CD4-positive, alpha-beta T cell treated with Interleukin-10 for 1 hour (primary cell): ENCODE data around the gene KRT82.
"Not testable (repeated sequence)": the region's sequence is repeated elsewhere in the genome, so short reads cannot be mapped to it uniquely, and the experiment has no call there.

Experiments used
- DNase-seq: peaks from one replicate; pipeline ENCODE4 v3.0.0-alpha.2; 2020

KRT82 gene

DNA sequence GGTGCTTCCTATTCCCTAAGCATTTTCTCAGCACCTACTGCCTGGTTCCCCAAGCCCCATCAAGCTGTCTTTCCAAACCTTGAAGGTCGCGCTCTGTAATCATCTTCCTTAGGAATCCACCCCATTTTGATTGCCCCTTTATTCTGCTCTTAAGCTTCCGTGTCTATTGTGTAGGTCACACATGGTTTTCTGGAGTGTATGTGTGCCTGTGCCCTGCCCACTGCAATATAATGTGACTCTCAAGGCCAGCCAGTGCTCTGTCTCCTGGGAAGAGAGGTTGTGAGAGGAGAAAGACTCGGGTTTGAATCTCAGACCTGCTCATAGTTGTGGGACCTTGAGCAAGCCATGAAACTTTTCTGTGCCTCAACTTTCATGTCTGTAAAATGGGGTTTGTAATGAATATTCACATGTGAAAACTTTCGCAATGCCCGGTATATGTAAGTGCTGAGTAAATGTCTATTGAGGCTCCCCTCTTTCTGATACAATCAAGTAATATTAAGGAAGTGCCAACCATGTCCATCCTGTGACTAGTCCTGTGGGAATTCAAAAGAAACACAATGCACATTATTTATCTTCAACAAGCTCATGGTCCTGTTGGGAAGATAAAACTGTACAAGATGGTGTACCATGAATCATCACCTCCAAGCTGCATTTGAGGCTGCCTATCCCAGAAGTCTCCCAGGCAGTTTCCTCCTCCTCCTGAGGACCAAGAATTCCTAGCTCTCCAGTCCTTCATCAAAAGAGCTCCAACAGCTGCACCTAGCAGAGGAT lies 28.8 kb upstream of the KRT82 start:
- no peak for DNase-seq

DNA sequence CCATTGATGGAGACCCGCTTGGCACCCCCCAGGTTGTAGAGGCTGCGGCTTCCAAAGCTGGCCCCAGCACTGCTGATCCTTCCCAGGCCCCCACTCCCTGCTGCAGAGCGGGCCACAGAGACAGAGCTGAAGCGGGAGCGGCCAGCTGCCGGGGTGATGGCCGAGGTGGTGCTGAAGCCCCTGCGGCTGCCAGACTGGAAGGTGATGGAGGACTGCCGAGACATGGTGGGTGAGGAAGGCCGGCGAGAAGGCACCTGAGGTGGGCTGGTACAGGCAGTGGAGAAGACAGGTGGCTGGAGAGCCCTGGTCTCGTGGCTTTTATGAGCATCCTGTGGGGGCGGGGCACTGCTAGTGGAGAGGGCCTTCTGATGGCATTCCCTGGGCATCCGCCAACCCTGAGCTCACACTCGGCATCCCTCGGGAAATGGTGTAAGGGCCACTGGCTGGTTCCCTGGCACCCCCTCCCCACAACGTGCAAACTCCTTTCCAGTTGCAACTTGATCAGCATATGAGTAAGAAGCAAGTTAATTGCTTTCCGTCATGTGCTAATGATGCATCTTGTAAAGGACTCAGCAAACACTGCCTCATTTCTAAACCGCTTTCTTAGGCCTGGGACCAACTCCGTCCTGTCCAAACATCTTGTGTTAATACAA lies 28.1 kb upstream of the KRT82 start, which contains the start of gene KRT75:
TSS of gene KRT75 (minus strand) at position 291 of the 653 bp plus-strand sequence. CDS start at position 224, 67 bp downstream.
- DNase-seq = no peak

DNA sequence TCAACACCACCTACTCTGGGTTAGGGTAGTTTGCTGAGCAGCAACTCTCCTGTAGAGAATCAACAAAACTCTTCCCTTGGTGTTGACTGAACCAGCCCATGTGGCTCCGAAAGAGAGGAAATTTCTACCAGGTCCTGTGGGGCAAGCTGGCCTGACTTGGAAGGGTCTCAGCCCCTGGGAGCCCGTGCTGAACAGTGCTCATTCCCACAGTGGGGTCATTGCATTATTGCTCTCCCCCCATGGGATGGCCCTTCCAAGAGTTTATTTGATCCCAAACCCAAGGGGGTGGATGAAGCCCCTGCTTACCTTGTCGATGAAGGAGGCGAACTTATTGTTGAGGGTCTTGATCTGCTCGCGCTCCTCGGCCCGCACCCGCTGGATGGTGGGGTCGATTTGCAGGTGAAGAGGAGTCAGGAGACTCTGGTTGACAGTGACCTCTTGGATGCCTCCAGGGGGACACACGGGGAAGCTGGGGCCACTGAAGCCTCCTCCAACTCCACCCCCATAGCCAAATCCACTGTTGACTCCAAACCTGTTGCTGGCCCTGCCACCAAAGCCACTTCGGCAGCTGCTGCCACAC lies 27.5 kb upstream of the KRT82 start:
- DNase-seq = no peak

DNA sequence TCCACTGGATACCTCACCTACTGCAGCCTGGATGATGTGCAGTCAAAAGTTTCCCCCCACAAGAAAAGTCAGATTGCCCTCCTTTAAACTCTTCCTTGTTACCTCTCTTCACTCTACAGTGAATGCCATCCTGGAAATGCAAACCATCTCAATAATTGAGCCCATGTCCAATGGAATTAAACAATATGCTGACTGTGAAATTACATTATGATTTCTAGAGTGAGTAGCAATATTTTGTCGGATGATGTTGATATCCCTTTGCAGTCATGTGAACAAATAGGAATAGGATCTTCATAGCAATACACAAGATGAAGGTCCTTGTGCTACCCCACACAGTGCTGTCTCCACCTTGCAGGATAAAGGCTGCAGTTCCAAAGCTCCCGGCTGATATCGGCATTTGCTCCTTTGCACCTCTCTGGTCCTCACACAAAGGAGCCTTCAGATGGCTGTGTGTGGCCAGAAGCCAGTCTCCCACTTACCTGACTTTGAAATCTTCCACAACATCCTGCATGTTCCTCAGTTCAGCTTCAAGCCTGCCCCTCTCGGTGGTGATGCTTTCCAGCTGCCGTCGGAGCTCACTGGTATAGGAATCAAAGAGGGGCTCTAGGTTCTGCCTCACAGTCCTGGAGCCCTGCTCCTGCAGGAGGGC lies 26.5 kb upstream of the KRT82 start:
- no peak for DNase-seq

DNA sequence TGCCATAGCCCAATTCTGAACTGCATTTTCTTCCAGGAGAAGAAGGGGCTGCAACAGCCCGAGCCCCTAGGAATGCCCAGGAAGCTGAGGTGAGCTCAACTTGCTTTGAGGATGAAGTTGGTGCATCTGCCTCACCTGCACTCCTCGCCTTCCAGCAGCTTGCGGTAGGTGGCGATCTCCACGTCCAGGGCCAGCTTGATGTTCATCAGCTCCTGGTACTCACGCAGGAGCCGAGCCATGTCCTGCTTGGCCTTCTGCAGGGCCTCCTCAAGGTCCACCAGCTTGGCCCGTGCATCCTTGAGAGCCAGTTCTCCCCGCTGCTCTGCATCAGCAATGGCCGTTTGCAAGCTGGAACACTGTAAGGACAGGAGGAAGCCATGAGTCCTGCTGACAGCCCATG lies 22.0 kb upstream of the KRT82 start:
- no peak for DNase-seq

DNA sequence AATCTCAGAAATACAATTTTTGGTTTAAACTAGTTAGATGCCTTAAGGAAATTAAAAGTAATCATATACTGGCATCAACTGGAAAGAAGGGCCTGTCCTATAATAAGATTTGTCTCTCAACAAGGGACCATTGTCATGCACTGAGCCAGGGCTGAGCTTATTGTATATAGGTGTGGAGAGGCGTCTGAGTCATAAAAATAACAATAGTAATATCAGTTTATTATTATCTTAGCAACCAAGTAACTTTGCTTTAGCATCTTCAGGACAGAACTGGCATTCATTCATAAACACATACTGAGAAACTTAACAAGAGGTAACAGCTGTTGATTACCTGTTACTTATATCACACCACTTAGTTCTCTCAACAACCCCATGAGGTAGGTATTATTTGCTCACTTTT lies 20.9 kb upstream of the KRT82 start:
- DNase-seq = no peak

DNA sequence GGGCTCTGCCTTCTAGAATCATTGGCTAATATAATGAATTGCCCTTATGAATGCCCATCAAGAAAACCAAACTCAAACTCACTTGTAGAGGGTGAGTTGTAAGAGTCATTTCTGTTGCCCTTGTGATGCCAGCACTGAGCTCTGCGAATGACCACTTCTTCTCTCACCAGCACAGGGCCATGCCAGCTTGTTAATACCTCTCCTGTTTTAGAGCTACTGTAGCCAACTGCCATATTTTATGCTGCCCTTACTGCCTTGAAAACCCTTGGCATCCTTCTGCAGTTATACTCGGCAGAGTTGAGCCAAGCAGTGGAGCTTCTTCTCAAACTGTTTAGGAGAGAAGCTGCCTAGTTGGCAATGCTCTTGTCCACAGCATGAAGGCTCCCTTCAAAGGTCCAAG lies 19.9 kb upstream of the KRT82 start:
- DNase-seq = no peak

DNA sequence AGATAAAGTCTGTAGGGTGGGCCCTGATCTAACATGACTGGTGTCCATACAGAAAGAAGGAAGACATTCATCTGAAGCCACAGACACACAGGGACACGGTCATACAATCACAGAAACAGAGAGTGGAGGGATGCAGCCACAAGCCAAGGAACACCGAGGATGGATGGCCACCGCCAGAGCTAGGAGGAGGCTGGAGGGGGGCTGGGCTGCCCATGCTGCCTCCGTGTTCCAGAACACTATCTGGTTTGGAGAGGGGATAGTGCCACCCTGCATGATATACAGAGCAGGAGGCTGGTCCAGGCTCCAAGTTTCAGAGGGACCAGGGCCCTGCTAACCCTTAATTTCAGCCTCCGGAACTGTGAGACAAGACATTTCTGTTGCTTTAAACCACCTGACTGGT lies 19.3 kb upstream of the KRT82 start:
- DNase-seq = no peak

DNA sequence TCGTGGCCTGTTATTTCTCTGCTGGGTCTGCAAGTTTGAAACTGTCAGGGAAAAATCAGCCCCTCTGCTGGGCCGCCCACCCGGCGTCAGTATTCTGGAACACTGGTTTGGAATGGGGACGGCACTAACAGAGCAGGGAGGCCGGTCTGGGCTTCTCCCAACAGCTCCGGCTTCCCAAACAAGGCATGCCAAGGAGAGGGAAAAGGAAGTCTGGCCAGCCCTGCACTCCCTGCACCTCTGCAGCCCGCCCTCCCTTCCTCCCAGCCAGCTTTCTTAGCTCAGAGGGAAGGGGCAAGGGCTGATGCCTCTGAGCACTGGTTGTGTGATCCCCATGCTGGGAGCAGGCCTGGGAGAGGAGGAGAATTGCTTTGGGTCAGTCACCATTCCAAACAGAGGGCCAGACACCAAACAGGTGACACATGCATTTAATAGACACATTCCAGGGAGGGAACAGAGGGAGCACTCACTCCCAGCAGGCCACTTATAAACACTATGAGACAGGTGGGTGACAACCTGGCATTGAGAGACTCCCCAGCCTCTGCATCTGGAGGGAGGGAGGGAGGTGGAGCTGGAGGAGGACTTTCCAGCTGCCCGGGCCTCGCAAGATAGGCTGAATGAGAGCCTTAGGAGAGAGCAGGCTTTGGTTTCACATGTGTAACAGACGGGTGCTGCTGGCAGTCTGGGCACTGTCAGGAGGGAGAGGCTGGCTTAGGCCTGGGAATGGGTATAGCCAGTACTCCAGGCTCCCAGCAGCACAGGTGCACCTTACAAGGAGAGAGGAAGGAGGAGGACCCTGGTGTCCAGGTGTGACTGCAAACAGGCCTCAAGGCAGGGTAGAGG lies 17.7 kb upstream of the KRT82 start:
- no peak for DNase-seq

DNA sequence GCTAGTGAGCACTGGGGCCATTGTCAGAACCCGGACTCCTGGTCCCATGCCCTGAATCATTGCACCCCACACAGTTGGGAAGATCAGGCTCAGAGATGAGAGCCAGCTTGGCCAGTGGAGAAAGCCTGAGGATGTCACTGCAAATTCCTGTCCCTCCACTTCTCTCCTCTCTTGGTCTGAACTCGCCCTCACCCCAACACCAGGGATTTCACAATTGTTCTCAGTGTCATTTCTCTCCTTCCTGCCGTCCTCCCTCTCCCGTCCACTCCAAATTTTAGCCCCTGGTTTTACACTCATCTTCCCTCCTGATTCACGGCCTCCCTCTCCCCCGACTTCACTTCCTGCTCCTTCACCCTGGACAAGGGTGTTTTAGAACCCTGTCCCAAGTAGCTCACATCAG lies 16.9 kb upstream of the KRT82 start:
- no peak for DNase-seq

DNA sequence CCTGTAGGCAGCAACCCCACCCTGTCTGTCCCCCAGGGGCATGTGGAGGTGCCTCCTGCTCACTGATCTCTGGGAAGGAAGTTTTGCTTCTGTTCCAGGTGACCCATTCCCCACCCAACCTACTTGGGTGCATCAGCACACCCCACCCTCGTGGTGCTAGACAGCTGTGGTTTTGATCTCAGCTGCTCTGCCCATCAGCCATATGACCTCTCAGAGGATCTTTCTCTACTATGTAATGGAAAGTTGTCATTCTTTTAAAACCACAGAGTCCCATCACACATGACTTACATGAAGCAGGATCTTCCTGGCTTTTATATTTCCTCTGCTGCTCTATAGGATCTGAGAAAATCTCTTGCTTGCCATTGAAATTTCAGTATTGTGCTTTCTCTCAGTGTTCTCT lies 13.5 kb upstream of the KRT82 start:
- DNase-seq = no peak

DNA sequence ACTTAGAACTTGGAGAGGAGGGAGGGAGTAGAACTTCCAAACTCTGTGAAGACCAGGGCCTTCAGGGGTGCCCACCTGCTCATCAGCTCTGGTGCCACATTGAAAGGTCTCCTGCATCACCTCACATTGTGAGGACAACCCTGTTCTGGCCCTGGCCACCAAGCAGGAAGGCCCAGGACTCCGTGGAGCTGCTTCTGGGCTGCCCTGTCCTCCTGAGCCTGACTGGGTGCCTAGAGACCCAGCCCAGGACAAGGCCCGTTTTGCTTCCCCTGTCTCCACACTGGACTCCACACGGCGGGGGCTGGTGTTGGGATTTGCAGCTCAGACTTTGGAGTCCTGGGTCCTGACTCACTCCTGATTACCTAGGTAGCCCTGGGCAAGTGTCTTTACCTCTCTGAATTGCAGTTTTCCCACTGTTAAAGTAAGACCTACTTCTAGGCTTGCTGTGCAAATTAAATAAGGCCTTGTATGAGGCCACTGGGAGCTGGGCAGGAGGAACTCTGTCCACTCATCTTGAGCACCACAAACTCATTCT lies 12.5 kb upstream of the KRT82 start:
- no peak for DNase-seq

DNA sequence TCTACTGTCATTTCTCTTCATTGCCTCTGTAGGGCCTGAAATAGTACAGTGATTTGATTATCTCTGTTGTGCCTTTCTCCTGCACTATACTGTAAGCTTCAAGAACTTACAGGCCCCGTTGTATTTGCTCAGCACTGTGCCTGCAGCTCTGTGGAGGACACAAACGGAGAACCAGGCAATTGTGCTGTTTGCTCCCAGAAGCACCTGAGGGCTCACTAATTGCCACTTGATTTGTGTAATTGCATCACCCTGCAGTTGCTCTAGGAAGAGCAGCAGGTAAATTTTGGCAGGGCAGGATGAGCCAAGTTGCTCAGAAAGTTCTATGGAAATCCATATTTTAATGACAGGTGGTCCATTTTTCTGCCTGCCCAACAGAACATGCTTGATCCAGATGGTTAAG lies 11.6 kb upstream of the KRT82 start:
- no peak for DNase-seq

DNA sequence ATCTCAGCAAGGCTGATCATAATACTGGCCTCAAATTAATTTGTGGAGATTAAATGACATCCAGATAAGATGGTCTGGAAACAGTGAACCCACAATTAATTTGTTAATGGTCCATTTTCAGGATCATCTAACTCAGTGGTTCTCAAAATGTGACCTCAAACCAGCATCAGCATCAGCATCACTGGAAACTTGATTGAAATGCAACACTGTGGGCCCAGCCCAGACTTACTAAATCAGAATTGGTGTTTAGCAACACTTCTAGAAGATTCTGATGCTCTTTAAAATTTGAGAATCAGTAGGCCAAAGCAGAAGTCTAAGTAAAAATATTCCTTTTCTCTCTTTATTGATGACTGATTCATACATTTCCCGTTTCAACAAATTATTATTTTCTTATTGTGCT lies 10.7 kb upstream of the KRT82 start:
- no peak for DNase-seq

DNA sequence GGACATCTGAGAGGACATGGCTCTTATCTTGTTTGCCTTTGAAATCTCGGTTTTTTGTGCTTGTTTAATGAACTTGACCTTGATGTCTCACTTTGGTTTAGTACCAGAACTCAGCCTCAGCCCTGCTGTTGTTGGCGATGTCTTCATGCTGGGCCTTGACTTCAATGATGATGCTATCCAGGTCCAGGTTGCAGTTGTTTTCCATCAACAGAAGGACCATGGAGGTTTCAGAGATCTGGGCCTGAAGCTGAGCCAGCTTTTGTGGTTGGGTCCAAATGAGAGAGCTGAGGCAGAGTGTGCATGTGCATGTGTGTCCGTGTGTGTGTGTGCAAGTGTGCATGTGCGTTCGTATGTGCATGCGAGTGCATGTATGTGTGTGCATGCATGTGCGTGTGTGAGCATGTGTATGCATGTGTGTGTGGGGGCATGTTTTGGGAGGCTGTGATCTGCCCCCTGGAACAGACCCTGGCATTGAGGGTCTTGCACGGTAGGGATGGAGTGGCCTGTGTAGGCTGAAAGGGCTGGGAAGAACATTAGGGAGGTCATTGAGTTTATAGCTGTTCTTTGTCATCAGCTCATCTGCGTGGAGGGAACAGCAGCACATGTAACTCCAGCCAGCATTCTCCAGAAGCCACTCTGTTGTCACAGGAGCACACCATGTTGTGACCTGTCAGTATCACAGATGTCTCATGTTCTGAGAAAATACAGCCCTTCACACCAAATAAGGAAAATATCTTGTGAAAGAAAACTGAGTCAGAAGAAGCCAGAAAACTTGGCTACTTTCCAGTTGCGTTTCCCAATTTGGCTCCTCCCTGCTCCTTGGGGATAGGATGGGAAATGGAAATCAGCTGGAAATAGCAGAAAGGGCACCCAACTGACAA lies 10.0 kb upstream of the KRT82 start:
- DNase-seq = no peak

DNA sequence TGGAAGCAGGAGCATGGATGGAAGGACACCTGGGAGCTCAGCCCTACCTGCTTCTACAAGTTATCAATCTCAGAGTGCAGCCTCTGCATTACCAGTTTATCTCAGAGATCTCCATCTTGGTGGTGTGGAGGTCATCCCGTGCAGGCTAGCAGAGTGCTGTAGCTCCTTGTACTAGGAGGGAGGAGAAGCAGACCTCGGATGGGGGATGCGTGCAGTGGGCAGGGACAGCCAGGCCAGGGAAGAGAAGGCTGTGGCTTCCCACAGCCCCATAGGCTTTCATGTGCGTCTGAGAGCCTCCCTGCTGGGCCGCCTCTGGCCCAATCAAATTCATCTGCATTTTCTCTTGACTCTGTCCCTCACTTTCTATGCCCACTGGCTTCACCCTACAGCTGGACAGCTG lies 8.8 kb upstream of the KRT82 start:
- no peak for DNase-seq

DNA sequence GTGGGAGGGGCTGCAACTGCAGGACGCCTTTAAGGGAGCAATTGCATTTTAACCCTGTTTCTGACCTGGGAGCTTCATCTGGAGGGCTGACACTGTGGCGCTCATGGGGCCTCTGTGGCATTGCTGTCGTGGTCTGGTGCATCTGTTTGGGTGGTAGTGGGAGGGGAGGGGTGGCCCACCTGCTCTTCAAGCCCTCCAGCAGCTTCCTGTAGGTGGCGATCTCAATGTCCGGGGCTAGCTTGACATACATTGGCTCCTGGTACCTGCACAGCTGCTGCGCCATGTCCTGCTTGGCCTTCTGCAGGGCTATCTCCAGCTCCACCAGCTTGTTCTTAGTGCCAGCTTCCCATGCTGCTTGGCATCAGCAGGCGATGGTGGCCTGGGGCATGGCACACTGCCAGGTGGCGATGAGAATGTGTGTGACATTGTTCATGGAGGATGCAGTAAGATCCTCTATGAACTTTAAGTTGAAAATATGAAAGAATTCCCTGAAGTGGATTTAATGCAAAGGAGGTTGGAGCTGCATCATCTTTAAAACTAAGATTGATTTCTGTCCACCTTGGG lies 7.7 kb upstream of the KRT82 start:
- DNase-seq = no peak

DNA sequence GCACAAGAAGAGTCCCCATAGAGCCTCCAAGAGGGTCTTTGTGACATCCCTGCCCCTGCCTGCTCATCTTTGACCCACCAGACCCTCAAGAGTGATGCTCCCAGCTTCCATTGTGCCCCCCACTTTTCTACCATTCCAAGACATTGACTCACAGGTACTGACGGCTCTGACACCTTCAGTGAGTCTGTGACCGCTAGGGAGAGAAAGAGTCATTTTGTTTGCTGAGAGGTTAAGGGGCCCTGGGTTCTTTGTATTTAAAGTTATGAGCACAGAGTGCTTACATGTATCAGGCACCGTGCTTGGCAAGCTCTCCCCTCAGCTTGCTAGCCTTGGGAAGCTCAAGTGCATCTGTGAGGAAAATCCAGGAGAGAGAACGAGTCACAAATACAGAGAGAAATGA lies 7.1 kb upstream of the KRT82 start:
- no peak for DNase-seq

DNA sequence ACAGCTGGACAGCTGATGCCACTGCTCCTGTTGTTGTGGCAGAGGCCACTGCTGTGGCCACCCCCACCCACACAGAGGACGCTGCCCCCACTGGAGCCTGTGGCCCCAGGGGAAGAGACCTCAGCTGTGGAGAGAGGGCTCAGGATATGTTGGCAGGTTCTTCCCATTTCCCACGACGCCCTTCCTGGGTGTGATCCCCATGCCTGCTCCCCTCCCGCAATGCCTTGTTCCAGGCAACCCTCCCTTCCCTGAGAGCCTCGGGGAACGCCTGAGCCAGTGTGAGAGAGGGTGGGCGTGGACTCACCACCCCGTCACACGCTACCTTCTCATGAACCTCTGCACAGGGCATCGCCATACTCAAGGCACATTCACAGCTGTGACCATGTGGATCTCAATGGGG lies 5.7 kb upstream of the KRT82 start:
- DNase-seq = no peak

DNA sequence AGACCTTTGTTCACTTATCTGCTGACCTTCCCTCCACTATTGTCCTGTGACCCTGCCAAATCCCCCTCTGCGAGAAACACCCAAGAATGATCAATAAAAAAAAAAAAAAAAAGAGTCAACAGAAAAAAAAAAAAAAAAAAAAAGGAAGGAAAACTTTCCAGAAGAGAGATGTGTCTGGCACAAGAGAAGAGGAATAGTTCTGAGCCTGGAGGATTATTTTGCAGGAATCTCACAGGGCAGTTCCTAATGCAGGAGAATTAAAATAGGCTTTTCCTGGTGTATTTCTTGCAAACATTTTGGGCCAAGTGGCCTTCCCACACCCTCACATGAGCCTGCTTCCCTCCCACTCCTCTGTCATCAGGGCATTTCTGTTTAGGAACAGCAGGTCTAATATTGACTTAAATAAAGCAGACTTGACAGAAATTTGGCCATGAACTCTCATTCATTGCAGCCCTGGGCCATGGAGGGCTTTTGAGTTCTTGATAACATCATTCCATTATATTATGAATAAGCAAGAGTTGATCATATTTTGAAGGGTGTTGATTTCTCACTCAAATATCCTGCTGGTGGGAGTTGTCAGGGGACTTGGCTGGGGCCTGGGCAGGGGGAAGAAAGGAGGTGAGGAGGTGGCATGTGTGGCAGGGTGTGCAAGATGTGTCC lies 4.6 kb upstream of the KRT82 start:
- not testable (repeated sequence) for DNase-seq

DNA sequence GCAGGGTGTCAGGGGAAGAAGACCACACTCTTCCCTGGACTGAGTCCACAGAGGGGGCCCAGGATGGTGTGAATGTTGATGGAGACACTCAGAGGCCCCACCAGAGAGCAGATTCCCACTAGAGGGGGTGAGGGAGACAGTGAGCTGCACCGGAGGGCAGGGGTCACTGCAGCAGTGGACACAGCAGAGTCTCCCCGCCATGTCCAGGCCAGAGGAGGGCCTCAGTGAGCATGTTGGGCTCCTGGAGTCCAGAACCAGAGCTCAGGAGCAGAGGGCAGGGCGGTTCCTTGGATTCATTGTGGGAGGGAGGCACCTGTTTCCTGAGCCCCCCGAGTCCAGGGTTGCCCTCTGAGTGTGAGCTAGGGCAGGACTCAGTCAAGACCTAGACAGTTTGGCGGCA lies 1.8 kb upstream of the KRT82 start:
- no peak for DNase-seq
